Fibroblast of lung (primary cell): ENCODE measurements around the gene PIH1D1.

ENCODE experiments used
- EZH2 ChIP-seq: IDR thresholded peaks from 2 replicates; pipeline ENCODE4 v1.5.1; 2012; ENCODE audit warnings: low read length, control low read depth, mild to moderate bottlenecking; ENCODE audit errors: missing control alignments
- TF ChIP-seq, protein P1 (sequence below), 2 donors: IDR thresholded peaks in 1 of 2; conservative IDR thresholded peaks in 1 of 2; 1 replicate in 1 of 2; 2 replicates in 1 of 2; pipeline ENCODE4 v1.5.1; 2011 to 2012; ENCODE audit warnings: low read length in 2 of 2, control low read depth in 1 of 2, inconsistent platforms in 1 of 2, low read depth in 1 of 2, mild to moderate bottlenecking in 1 of 2

DNA sequence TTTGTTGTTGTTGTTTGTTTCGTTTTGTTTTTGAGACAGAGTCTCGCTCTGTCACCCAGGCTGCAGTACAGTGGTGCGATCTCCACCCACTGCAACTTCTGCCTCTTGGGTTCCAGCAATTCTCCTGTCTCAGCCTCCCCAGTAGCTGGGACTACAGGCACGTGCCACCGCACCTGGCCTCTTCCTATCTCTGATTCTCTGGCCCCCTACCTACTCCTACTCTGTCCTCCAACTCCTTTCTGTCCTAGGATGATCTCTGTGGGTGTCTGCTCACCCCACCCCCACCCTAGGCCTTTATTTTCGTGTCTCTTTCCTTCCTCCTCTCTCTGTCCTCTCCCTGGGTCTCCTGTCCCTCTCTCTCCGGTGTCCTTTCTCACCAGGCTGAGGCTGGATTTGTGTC lies 1.2 kb downstream of the PIH1D1 start:
- TF ChIP-seq, protein P1, sequence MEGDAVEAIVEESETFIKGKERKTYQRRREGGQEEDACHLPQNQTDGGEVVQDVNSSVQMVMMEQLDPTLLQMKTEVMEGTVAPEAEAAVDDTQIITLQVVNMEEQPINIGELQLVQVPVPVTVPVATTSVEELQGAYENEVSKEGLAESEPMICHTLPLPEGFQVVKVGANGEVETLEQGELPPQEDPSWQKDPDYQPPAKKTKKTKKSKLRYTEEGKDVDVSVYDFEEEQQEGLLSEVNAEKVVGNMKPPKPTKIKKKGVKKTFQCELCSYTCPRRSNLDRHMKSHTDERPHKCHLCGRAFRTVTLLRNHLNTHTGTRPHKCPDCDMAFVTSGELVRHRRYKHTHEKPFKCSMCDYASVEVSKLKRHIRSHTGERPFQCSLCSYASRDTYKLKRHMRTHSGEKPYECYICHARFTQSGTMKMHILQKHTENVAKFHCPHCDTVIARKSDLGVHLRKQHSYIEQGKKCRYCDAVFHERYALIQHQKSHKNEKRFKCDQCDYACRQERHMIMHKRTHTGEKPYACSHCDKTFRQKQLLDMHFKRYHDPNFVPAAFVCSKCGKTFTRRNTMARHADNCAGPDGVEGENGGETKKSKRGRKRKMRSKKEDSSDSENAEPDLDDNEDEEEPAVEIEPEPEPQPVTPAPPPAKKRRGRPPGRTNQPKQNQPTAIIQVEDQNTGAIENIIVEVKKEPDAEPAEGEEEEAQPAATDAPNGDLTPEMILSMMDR (conservative IDR thresholded peaks at IDR 0.05 in 1 of 2, IDR thresholded peaks at IDR 0.05 in 1 of 2; ENCODE audit: low read depth in 1 of 2, low read length in 2 of 2) = no peak
- no peak for TF ChIP-seq EZH2
